Esophagus (tissue), 2 donors: ENCODE results near the gene ANKRD13C. TPM values are rescaled to one million over a fixed set of nuclear protein-coding genes. Genes with fewer than 3 reads are reported as not detected.

ENCODE experiments used
- H3K27ac ChIP-seq, 2 donors: one replicate each; pipeline ENCODE4 v1.5.1; 2013; ENCODE audit warnings: low read depth in 2 of 2, mild to moderate bottlenecking in 2 of 2, inconsistent platforms in 1 of 2, low read length in 1 of 2, moderate library complexity in 1 of 2
- H3K27me3 ChIP-seq, 2 donors: one replicate each; pipeline ENCODE4 v1.6.1; 2013; ENCODE audit warnings: low read length in 2 of 2, control low read depth in 1 of 2, mild to moderate bottlenecking in 1 of 2; ENCODE audit not compliant: insufficient read depth in 2 of 2, control insufficient read depth in 1 of 2
- H3K36me3 ChIP-seq, 2 donors: one replicate each; pipeline ENCODE4 v1.6.1; 2013; ENCODE audit warnings: low read length in 1 of 2; ENCODE audit not compliant: control insufficient read depth in 2 of 2, insufficient read depth in 2 of 2
- H3K4me1 ChIP-seq, 2 donors: one replicate each; pipeline ENCODE4 v1.6.1; 2013; ENCODE audit warnings: low read length in 1 of 2; ENCODE audit not compliant: control insufficient read depth in 2 of 2, insufficient read depth in 2 of 2
- H3K4me3 ChIP-seq, 2 donors: one replicate each; pipeline ENCODE4 v1.5.1; 2013; ENCODE audit warnings: low read length in 2 of 2, mild to moderate bottlenecking in 2 of 2, low read depth in 1 of 2, moderate library complexity in 1 of 2
- H3K9me3 ChIP-seq, 2 donors: one replicate each; pipeline ENCODE4 v1.6.1; 2013; ENCODE audit warnings: mild to moderate bottlenecking in 2 of 2, low read depth in 1 of 2, low read length in 1 of 2, moderate library complexity in 1 of 2; ENCODE audit not compliant: control insufficient read depth in 2 of 2, insufficient read depth in 1 of 2
- WGBS, 2 donors: extraction: QIAGEN DNeasy Blood & Tissue Kit; methylation state at CpG; one replicate each; pipeline ENCODE4 v1.1.7; 2013; 5-methylcytosine and 5-hydroxymethylcytosine counted together
- polyA plus RNA-seq, 2 donors: library from polyadenylated mRNA; stranded (reverse); fragments of 200-250 nt; gene quantifications; one replicate each; pipeline ENCODE4 v1.2.3, GENCODE V29; 2013
- donor health status: healthy with polysubstance abuse.
- donor health status: Bipolar disorder and iron deficiency.

Gene ANKRD13C
- polyA plus RNA-seq, 2 donors = 6.4 to 7.2 TPM

DNA sequence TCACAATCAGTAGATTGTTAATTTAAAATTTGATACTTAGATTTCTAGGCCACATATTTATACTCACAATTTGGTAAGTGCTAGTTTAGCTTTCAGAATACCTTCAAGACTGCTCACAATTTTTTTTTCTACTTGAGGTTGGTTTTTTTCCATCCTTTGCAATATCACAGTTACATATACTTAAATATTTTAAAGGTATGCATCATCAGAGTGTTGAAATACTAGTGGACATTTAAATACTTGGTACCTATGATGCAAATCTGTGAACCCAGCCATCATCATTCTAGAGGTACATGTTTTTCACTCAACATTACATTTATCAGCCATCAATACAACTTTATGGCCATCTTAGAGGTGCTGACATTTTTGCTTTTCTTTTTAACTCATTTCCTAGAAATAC, 143.0 kb downstream of the ANKRD13C start:
- H3K4me3 ChIP-seq = no peak overlapping the region
- H3K4me1 ChIP-seq = no peaks in the 10 kb centered on the region
- no peak overlapping the region for H3K27ac ChIP-seq
- no peaks in the 10 kb centered on the region for H3K9me3 ChIP-seq
- no peaks in the 10 kb centered on the region for H3K27me3 ChIP-seq
- no peaks in the 10 kb centered on the region for H3K36me3 ChIP-seq

DNA sequence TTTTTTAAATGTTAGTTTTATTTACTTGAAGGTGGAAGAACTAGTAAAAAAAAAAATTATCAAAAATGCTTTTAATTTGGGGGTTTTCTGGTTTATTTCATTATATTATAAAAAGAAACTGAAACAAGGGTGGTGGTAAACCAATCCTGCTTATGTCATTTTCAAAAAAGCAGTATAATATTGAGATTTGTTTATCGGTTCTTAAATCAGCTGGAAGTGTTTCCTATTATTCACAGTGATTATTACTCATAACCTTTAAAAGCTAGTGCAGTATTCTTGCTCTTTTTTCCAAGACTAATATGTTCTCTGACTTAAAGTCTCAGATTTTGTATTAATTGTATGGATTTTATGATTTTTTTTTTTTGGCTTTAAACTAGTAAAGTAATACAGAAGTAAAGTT, 143.7 kb downstream of the ANKRD13C start:
- Histone ChIP-seq H3K36me3 (no peaks in the 10 kb centered on the region), H3K4me3 (no peak overlapping the region), H3K27me3 (no peaks in the 10 kb centered on the region), H3K9me3 (no peaks in the 10 kb centered on the region), H3K27ac (no peak overlapping the region), H3K4me1 (no peaks in the 10 kb centered on the region)
- 54 to 70% methylated on average over 1 of the region's 1 CpG for WGBS, 2 donors

Other genes starting within 250 kb of the ANKRD13C start
- 1 to 10 TPM; 5.9 to 6.1 TPM for gene LRRC40, start 149.1 kb downstream of the ANKRD13C start, polyA plus RNA-seq
- 100 to 1,000 TPM in 1 of 2 donors, 10 to 100 TPM in 1; 71.5 to 131 TPM for gene SRSF11, start 133.3 kb downstream of the ANKRD13C start, polyA plus RNA-seq
- gene CTH, start 56.5 kb upstream of the ANKRD13C start, polyA plus RNA-seq = 1 to 10 TPM; 3.4 to 9.4 TPM